Stimulated activated CD4-positive, alpha-beta T cell treated with anti-CD3 and anti-CD28 coated beads, Interleukin-12 subunit alpha, Interleukin-12 subunit beta, amount 100 ng/mL, for 24 hours (primary cell): ENCODE results near the gene JAG1.
"Not testable (repeated sequence)": the region's sequence is repeated elsewhere in the genome, so short reads cannot be mapped to it uniquely, and the experiment has no call there.

Experiments
- DNase-seq, 2 experiments: peaks; one replicate each; pipeline ENCODE4 v3.0.0-alpha.2; 2020; ENCODE audit warnings: low read depth in 2 of 2

JAG1 gene

GRCh38 chr20:10610251-10610650, 63.5 kb downstream of the JAG1 start:
- no peak for DNase-seq

GRCh38 chr20:10609770-10610169, 64.0 kb downstream of the JAG1 start:
- DNase-seq: no peak

- DNase-seq: no peak
Observed at GRCh38 chr20:10609276-10609675, 64.5 kb downstream of the JAG1 start.

DNA sequence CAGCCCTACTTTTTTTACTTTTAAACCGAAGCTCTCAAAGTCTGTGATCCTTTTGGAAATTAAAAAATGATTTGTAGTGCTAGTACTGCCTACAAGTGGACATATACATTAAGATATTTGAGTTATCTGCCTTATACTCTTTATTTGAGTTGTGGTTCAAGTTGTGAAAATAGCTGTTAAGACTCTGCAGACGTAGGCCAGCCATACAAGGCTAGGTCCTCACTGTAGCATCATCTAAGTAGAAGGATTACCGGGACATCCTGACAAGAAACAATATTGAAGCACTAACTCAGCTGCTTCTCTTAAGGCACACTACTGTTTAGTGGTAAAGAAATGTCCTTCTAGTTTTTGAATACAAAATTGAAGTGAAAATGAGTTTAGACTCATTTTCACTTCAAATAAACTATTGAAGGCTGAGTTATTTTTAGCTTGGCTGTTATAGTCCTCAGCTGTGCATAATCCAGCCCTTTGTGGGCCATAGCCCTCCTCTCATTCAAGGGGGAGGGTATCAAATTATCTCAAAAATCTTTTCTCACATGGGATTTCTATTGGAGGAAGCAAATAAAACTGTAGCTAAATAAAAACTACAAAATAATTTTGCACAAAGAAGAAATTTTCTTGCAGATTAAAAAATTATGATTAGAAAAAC, 68.1 kb downstream of the JAG1 start:
- DNase-seq: no peak

DNA sequence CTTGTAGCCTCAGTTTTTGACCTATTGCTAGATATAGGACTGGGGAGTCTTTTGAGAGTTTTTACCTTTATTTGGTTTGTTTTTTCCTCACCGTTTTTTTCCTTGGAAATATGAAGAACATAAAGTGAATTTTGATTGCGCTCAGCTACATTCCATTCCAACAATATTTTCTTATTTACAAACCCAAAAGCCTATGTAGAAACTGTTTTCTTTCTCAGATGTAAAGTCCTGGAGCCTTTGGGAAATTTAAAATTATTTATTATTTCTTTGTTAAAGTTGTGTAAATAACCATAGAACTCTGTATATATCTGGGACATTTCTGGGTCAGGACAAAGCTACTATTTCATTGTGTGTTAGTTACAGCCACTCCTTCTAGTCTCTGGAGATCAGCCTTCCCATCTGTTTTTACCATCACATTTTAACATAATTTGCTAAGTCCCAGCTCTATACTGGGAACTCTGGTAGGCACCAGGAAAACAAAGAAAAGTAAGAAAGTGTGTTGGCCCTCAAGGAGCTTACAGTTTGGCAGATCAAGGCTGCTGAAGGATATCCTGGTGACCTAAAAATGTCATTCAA, 68.8 kb downstream of the JAG1 start:
- no peak for DNase-seq

- no peak for DNase-seq
Observed at GRCh38 chr20:10603971-10604864, 69.6 kb downstream of the JAG1 start.

DNA sequence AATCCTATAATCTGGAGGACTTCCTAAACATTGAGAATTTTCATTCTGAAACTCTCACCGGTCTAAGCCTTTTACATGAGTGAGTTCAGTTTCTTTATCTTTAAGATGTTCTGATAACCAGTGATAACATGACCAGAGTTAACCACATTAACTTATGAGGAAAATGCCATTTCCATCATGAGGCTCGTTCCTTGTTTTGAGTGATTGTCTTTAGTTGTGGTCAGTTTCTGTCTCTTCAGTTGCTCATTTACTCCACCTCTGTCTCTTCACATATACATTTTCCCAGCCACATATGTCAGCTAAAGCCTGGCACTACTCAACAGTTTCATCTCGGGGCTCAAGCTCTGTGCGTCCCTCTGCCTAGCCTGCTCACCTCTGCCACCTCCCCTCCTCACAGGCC, 70.4 kb downstream of the JAG1 start:
- DNase-seq: no peak

DNA sequence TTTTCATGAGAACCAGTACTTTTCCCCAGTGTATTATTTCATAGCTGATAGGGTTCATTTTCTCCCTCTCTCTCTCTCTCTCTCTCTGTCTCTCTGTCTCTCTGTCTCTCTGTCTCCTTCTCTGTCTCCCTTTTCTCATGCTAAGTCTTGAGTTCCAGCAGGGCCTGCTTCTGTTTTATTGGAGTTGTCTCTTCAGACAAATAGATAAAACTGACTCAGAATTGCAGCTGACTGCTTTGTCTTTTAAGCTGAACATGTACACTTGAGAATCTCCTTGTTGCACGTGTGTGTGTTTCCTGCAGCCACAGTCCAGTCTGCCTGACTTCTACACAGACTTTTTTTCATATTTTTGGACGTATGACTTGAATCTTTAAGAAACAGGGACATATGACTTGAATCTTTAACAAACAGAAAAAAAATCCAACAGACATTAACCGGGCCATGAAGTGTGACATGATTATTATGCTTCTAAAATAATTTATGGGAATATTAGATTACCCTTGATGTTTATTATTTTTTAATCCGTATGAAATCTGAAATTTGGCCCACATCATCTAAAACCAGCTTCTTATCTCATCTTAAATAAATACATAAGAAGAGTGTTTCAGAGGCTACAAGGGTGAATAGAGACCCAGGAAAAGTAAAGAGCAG, 71.5 kb downstream of the JAG1 start:
- no peak for DNase-seq

DNA sequence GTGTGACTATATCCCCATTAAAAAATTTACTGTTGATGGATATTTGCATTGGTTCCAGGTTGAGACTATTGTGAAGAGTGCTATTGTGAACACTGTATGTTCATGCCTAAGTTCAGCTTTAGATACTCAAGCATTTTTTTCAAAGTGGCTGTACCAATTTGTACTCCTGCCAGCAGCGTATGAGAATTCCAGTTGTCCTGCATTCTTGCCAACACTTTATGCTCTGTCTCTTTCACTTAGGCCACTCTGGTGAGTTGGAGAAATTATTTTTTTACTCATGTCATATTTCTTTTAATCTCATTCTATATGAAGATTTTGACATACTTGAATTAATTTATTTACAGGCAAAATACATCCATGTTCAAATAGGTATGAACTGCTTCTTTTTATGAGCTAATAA, 76.2 kb downstream of the JAG1 start:
- DNase-seq: no peak

DNA sequence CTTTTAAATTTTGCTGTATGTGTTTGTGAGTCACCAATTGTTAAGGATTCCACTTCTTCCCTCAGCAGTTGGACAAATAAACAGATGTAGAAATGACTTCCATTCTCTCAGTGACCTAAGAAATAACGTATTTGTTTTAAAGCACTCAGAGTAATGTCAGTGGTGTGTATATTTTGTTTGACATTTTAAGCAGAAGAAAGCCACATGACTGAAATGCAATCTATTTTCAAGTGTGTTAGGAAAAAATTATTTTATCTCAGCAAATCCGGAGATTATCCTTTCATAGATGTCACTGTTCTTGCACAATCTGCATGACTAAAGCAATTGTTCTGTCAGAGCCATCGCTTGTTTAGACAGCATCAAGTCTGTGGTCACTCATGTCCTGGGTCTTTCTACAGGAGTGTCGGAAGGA, 77.1 kb downstream of the JAG1 start:
- DNase-seq: no peak

GRCh38 chr20:10595985-10596384, 77.8 kb downstream of the JAG1 start:
- no peak for DNase-seq

DNA sequence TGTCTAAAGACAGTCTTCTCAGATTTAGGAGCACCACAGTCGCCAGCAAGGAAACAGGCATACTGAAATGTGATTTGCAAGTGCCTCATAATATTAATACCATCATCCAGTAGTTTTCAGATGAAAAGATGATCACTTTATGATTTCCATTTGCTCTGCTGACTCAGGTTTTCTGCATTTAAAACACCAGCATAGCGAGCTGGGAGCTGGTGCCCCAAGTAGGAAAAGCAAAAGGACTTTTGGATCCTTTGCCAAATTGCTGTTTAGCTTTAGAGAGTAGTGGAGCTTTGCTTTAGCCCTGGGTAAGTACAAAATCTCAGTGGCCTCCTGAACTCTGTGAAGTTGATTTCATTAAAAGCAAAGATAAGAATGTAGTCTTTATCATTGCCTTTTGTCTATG, 78.5 kb downstream of the JAG1 start:
- DNase-seq: no peak

DNA sequence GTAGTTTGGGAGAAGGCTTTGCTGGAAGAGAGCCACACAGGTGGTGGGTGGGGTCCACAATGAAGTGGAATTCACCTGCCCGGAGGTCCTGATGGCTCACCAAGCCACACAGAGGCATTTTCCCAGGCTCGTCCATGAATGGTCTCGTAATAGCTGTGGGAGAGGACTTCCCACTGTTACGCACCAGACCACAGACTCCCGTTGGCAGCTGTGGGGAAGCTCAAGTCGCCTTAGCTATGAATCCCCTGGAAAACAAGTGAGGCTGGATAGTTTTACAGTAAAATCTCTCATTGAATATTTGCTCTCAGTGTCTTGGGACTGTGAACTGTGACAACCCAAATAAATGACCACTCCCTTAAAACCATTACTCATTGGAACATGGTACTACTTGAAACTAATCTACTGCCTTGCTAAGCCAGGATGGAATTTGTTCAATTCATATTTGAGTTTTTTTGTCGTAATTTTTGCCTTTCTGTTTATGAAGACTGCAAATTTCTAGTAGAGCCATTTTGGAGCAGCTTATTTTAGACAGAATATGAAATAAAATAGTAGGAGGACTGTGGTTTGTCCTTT, 79.4 kb downstream of the JAG1 start:
- DNase-seq: no peak

GRCh38 chr20:10591946-10592521, 81.8 kb downstream of the JAG1 start:
- DNase-seq: no peak

DNA sequence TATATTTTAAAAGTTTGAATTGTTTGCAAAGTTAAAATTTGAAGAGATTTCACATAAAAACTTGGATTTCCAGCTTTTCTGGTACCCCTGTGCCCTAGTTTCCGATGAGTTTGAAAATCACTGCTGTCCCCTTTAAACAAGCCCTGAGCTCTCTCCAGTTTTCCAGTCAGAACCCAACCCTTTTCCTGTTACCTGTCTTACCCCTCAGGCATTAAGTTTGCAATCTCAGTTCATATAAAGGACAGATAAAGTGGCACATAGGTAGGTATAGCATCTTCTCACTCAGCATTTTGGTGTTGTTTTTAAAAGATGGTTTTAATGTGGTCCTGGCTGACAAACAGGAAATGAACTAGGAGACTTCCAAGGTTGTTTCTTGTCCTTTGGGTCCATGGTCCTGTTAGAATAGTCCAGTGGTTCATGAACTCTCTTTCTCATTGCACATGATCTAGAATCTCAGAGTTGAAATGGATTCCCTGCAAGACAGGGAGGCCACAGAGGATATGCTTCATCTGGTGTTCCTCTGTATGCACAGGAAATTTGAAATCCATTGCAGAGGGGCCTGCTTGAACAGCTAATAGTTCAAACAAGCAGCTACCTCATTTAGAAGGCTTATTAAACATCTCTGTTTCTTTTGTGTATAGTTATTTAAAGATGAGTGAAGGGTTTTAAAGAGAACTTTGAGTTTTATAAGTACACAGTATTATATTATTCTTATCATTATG, 82.7 kb downstream of the JAG1 start:
- DNase-seq: no peak

- DNase-seq: not testable (repeated sequence)
Observed at GRCh38 chr20:10590446-10590845, 83.4 kb downstream of the JAG1 start.
